GM21717 (cell line): Measurements from ENCODE around the gene TRDN.
"Not testable (repeated sequence)": the region's sequence is repeated elsewhere in the genome, so short reads cannot be mapped to it uniquely, and the experiment has no call there.

Experiments used
- ATAC-seq: cut with Tn5 transposase; IDR thresholded peaks from one replicate; pipeline ENCODE4 v1.9.1; 2021; ENCODE audit warnings: mild to moderate bottlenecking, moderate library complexity; ENCODE audit not compliant: unreplicated experiment

TRDN gene

GRCh38 chr6:123314459-123314858, 322.3 kb downstream of the TRDN start:
- not testable (repeated sequence) for ATAC-seq

- ATAC-seq = no peak
These were observed 327.6 kb downstream of the TRDN start for GRCh38 chr6:123309130-123309529.

GRCh38 chr6:123306334-123306733, 330.4 kb downstream of the TRDN start:
- no peak for ATAC-seq

GRCh38 chr6:123295672-123296071, 341.1 kb downstream of the TRDN start:
- ATAC-seq = no peak

GRCh38 chr6:123295181-123295580, 341.6 kb downstream of the TRDN start:
- no peak for ATAC-seq

GRCh38 chr6:123288649-123289048, 348.1 kb downstream of the TRDN start:
- no peak for ATAC-seq

GRCh38 chr6:123276546-123276980, 360.2 kb downstream of the TRDN start:
- no peak for ATAC-seq

- ATAC-seq = no peak
These were observed 372.8 kb downstream of the TRDN start for GRCh38 chr6:123263981-123264380.

- no peak for ATAC-seq
These were observed 396.1 kb downstream of the TRDN start for GRCh38 chr6:123240626-123241025.

GRCh38 chr6:123233336-123233735, 403.4 kb downstream of the TRDN start:
- ATAC-seq = no peak

GRCh38 chr6:123227789-123228188, 409.0 kb downstream of the TRDN start:
- ATAC-seq = not testable (repeated sequence)

GRCh38 chr6:123226398-123226797, 410.4 kb downstream of the TRDN start:
- no peak for ATAC-seq

- no peak for ATAC-seq
These were observed 412.7 kb downstream of the TRDN start for GRCh38 chr6:123224077-123224476.

- ATAC-seq = no peak
These were observed 413.3 kb downstream of the TRDN start for GRCh38 chr6:123223461-123223860.

- ATAC-seq = no peak
These were observed 421.5 kb downstream of the TRDN start for GRCh38 chr6:123215211-123215610.

- ATAC-seq = no peak
These were observed 422.3 kb downstream of the TRDN start for GRCh38 chr6:123214433-123214832.

- ATAC-seq = no peak
These were observed 422.8 kb downstream of the TRDN start for GRCh38 chr6:123213921-123214320.

GRCh38 chr6:123211777-123212545, 424.8 kb downstream of the TRDN start:
- no peak for ATAC-seq

GRCh38 chr6:123210645-123211044, 426.1 kb downstream of the TRDN start:
- no peak for ATAC-seq

- no peak for ATAC-seq
These were observed 428.7 kb downstream of the TRDN start for GRCh38 chr6:123207967-123208510.

- ATAC-seq = no peak
These were observed 432.8 kb downstream of the TRDN start for GRCh38 chr6:123203928-123204327.

- ATAC-seq = no peak
These were observed 434.8 kb downstream of the TRDN start for GRCh38 chr6:123201869-123202372.
